HEK293T (cell line): Measurements from ENCODE around the gene ZMIZ1.

Source experiments
- CTCF ChIA-PET: fragments of 350-600 bp; formaldehyde crosslinking; extraction: SDS; loops from one replicate; lab custom pipeline; 2021; ENCODE audit warnings: antibody characterized with exemption, inconsistent platforms; lab: Yijun Ruan, JAX
- POLR2A ChIA-PET: fragments of 350-600 bp; formaldehyde crosslinking; extraction: SDS; loops from one replicate; lab custom pipeline; 2020; ENCODE audit warnings: antibody characterized with exemption, inconsistent platforms; lab: Yijun Ruan, JAX
- DNase-seq: peaks from one replicate; pipeline ENCODE4 v3.0.0; 2012; ENCODE audit warnings: mixed read lengths; ENCODE audit errors: extremely low spot score
- ARNT ChIP-seq: fragments of 450-650 bp; IDR thresholded peaks from 2 replicates; pipeline ENCODE4 v1.6.1; 2017; ENCODE audit warnings: mild to moderate bottlenecking
- BHLHE40 ChIP-seq: fragments of 450-650 bp; IDR thresholded peaks from 2 replicates; pipeline ENCODE4 v1.6.1; 2016; ENCODE audit warnings: mild to moderate bottlenecking, moderate library complexity, borderline replicate concordance
- CTBP1 ChIP-seq: fragments of 450-650 bp; IDR thresholded peaks from 2 replicates; pipeline ENCODE4 v1.6.1; 2016; ENCODE audit warnings: borderline replicate concordance
- ELF4 ChIP-seq: fragments of 450-650 bp; IDR thresholded peaks from 2 replicates; pipeline ENCODE4 v1.6.1; 2017; ENCODE audit warnings: antibody characterized with exemption
- FOXA1 ChIP-seq: fragments of 450-650 bp; IDR thresholded peaks from 2 replicates; pipeline ENCODE4 v1.6.1; 2016; ENCODE audit warnings: mild to moderate bottlenecking
- FOXK2 ChIP-seq: fragments of 450-650 bp; IDR thresholded peaks from 2 replicates; pipeline ENCODE4 v1.6.1; 2016; ENCODE audit warnings: mild to moderate bottlenecking
- FOXM1 ChIP-seq: fragments of 450-650 bp; IDR thresholded peaks from 2 replicates; pipeline ENCODE4 v1.6.1; 2017; ENCODE audit warnings: mild to moderate bottlenecking, borderline replicate concordance
- HDGF ChIP-seq: fragments of 450-650 bp; IDR thresholded peaks from 2 replicates; pipeline ENCODE4 v1.6.1; 2017; ENCODE audit warnings: antibody characterized with exemption, borderline replicate concordance
- L3MBTL2 ChIP-seq: fragments of 450-650 bp; conservative IDR thresholded peaks from 2 replicates; pipeline ENCODE4 v1.6.1; 2016; ENCODE audit warnings: mild to moderate bottlenecking
- LEF1 ChIP-seq: fragments of 450-650 bp; IDR thresholded peaks from 2 replicates; pipeline ENCODE4 v1.6.1; 2017; ENCODE audit warnings: mild to moderate bottlenecking, borderline replicate concordance
- NFRKB ChIP-seq: fragments of 450-650 bp; IDR thresholded peaks from 2 replicates; pipeline ENCODE4 v1.6.1; 2016; ENCODE audit warnings: mild to moderate bottlenecking, moderate library complexity
- SP1 ChIP-seq: fragments of 450-650 bp; IDR thresholded peaks from 2 replicates; pipeline ENCODE4 v1.6.1; 2017
- SUZ12 ChIP-seq: fragments of 450-650 bp; IDR thresholded peaks from 2 replicates; pipeline ENCODE4 v1.6.1; 2016; ENCODE audit warnings: mild to moderate bottlenecking
- TARDBP ChIP-seq: fragments of 450-650 bp; IDR thresholded peaks from 2 replicates; pipeline ENCODE4 v1.6.1; 2016
- ZNF384 ChIP-seq: fragments of 450-650 bp; IDR thresholded peaks from 2 replicates; pipeline ENCODE4 v1.6.1; 2016
- TF ChIP-seq, protein P1 (sequence below): fragments of 450-650 bp; IDR thresholded peaks from 2 replicates; pipeline ENCODE4 v1.6.1; 2016

ZMIZ1 gene

DNA sequence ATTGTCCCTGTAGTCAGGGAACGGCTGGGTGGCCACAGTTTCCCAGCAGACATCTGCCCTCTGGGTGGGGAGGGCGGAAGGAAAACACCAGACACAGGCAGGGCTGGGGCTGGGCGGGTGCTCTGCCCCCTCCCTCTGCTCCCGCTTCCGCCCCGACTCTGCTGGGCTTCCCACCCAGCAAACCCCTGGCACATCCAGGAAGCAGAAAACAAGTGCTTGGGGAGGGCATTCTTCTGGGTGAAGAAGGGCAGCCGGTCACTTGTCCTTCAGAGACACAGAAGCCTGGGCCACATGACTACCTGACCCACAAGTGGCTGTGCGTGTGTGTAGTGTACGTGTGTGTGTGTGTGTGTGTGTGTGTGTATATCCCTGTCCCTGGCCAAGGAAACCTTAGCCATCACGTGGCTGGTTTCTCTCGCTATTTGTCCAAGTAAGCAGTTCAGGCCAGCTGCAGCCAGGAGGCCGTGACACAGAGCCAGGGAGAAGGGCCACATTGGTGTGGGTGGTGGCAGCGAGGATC, 77.9 kb downstream of the ZMIZ1 start:
- TF ChIP-seq LEF1: no peak
- no peak for TF ChIP-seq ARNT
- no peak for TF ChIP-seq HDGF
- no peak for TF ChIP-seq FOXM1
- TF ChIP-seq ZNF384: no peak
- no peak for DNase-seq
- ChIA-PET POLR2A (no interaction called here), CTCF (no interaction called here)

DNA sequence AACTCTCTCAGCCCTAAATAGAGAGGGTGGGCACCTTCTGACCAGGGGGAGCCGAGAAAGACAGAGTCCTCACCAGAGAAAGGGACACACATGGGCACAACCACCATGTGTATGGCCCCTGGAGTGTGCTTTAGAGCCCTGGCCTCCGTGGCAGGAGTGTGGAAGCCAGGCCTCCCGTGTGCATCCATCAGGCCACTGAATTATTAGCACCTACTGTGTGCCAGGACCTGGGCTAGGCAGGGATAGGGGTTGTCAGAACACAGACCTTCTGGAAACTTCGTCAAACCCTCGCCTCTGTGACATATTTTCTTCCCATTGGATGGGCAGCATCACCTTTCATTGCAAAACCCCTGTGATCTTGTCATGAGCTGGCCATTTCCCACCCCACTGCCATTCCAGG, 78.5 kb downstream of the ZMIZ1 start:
- POLR2A ChIA-PET: no interaction called here
- no peak for DNase-seq
- CTCF ChIA-PET: no interaction called here
- no peak for TF ChIP-seq TARDBP

DNA sequence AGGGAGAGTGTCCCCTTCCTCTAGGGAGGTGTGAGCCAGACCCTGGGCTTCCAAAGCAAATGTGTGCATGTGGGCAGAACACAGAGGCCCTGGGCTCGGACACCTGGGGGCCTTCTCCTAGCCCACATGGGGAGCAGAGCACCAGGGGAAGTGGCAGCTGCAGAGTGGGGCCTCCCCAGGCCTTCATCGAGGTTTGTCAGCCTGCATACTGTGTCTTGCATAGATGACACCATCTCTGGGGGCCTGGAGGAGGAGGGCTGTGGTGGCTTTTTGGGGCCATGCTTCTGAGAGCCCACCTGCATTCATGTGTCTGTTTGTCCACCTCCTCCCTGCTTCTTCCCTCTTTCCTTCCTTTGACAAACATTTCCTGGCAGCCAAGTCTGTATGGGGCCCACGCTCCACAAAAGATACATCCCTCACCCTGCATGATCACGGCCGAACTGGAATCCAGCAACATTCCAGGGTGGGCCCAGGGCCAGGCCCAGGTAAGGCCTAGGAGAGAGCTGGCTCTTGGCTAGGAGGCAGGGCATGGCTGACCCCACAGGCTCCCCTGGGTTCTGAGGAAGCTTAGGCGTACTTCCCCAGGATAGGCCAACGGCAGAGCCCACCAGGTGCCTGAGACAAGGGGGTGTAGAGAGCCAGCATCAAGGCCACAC, 79.2 kb downstream of the ZMIZ1 start:
- DNase-seq: no peak
- TF ChIP-seq SUZ12: no peak
- no peak for TF ChIP-seq ELF4
- no peak for TF ChIP-seq FOXK2
- TF ChIP-seq SP1: no peak
- no peak for TF ChIP-seq ARNT
- TF ChIP-seq L3MBTL2: no peak
- no peak for TF ChIP-seq LEF1
- TF ChIP-seq TARDBP: no peak
- no peak for TF ChIP-seq NFRKB
- no peak for TF ChIP-seq CTBP1
- TF ChIP-seq HDGF: no peak
- no peak for TF ChIP-seq FOXM1
- no peak for TF ChIP-seq ZNF384
- TF ChIP-seq BHLHE40: no peak
- TF ChIP-seq, protein P1, sequence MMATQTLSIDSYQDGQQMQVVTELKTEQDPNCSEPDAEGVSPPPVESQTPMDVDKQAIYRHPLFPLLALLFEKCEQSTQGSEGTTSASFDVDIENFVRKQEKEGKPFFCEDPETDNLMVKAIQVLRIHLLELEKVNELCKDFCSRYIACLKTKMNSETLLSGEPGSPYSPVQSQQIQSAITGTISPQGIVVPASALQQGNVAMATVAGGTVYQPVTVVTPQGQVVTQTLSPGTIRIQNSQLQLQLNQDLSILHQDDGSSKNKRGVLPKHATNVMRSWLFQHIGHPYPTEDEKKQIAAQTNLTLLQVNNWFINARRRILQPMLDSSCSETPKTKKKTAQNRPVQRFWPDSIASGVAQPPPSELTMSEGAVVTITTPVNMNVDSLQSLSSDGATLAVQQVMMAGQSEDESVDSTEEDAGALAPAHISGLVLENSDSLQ: no peak
- TF ChIP-seq FOXA1: no peak
- CTCF ChIA-PET: no interaction called here
- POLR2A ChIA-PET: no interaction called here

DNA sequence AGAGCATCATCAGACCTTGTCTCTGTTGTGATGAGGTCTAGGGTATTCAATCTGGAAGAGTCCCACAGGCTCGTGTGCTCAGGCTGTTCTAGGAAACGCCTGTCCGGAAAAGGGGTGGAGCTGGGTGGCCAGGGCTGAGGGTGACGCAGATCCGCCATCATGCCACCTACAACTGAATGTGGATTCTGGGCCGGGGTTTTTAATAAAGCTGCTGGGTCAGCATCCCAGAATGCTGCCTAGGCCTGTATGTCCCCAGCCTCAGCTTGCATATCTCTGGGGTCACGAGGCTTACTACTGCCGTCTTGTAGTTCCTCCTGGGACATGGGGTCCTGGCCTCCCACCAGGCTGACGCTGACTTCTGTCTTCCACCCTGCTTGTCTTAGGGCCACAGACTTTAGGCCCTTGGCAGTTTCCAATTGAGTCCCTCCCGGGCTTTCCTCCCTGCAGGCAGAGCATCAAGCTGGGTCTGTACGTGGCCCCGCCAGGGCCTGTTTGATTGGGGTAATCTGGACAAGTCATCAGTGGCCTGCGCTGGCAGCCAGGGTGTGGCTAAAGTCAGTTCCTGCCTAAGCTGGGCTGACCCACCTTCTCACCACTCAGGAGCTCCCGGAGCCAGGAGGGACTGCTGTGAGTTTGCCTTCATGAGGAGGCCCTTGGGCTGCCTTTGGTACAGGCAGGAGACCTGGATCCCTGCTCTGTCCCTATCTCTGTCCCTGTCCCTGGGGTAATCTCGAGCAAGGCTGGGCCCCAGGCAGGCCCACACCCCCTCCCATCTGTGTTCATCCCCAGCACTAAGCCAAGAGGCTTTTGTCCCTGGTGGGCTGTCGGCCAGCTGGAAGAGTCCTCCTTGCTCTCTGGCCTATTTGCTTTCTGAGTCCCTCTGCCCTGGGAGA, 79.9 kb downstream of the ZMIZ1 start:
- TF ChIP-seq FOXM1: no peak
- no peak for TF ChIP-seq FOXA1
- TF ChIP-seq ELF4: no peak
- TF ChIP-seq HDGF: no peak
- no peak for TF ChIP-seq BHLHE40
- no peak for TF ChIP-seq ARNT
- TF ChIP-seq L3MBTL2: no peak
- no peak for TF ChIP-seq NFRKB
- no peak for TF ChIP-seq SUZ12
- TF ChIP-seq ZNF384: no peak
- TF ChIP-seq CTBP1: no peak
- no peak for TF ChIP-seq SP1
- no peak for TF ChIP-seq TARDBP
- no peak for DNase-seq
- ChIA-PET POLR2A (no interaction called here), CTCF (no interaction called here)

DNA sequence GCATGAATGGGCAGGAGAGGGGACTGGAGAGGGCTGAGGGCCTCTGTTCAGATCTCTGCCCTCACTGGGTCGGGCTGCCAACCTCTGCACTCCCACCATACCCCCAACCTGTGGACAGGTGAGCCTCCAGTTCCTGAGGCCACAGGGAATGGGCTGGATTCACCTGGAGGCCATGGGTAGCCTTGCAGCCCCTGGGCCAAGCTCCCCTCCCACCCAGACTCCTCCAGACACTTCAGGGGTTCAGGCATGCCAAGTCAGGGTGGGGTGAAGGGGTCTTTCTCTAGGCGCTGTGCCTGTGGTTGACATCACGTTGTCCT, 80.5 kb downstream of the ZMIZ1 start:
- CTCF ChIA-PET: no interaction called here
- TF ChIP-seq BHLHE40: no peak
- no peak for TF ChIP-seq NFRKB
- TF ChIP-seq FOXA1: no peak
- TF ChIP-seq ZNF384: no peak
- TF ChIP-seq HDGF: no peak
- TF ChIP-seq FOXM1: no peak
- no peak for TF ChIP-seq L3MBTL2
- no peak for TF ChIP-seq ARNT
- no peak for TF ChIP-seq CTBP1
- TF ChIP-seq SUZ12: no peak
- TF ChIP-seq, protein P1: no peak
- TF ChIP-seq TARDBP: no peak
- no peak for TF ChIP-seq FOXK2
- TF ChIP-seq LEF1: no peak
- no peak for TF ChIP-seq ELF4
- no peak for DNase-seq
- POLR2A ChIA-PET: no interaction called here

DNA sequence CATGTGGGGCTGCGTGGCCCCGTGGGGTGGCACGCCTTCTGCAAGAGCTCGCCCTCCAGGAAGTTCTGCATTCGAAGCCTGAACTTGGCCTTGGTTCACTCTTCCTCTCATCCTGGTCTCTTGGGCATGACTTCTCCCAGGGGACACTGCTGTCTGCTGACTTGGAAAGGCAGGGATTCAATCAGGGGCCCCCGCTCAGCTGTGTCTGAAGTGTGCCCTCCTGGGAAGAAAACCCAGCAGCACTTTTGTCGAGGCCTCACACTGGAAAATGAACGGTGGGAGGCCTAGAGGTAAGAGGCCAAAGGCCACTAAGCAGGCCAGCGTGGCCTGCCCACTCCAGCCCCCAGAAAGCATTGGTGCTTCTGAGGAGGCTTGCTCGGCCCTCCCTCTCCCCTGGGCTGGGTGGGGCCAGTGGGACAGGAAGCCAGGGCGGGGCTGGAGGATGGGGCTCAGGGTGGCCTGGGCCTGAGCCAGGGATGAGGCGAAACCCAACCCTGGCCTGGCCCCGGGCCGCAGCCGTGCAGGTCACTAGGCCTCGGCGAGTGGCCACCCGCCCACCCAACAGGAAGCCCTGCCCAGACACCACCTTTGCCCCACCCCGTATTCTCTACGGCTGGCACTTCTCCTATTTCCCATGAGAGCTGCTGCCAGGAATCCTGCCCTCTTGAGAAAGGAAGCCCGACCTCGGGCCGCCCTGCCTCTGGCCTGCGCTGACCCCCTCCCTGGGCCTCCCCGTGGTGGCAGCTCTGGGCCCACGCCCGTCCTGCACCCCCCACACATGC, 81.1 kb downstream of the ZMIZ1 start:
- TF ChIP-seq NFRKB (no peak), L3MBTL2 (no peak), ZNF384 (no peak), SUZ12 (no peak), FOXK2 (no peak), SP1 (no peak), BHLHE40 (no peak), HDGF (no peak), ARNT (no peak), TARDBP (no peak)
- POLR2A ChIA-PET: no interaction called here
- DNase-seq: no peak
- CTCF ChIA-PET: no interaction called here
